ENCODE measurements around the gene RASGRF1.

RASGRF1 gene

DNA sequence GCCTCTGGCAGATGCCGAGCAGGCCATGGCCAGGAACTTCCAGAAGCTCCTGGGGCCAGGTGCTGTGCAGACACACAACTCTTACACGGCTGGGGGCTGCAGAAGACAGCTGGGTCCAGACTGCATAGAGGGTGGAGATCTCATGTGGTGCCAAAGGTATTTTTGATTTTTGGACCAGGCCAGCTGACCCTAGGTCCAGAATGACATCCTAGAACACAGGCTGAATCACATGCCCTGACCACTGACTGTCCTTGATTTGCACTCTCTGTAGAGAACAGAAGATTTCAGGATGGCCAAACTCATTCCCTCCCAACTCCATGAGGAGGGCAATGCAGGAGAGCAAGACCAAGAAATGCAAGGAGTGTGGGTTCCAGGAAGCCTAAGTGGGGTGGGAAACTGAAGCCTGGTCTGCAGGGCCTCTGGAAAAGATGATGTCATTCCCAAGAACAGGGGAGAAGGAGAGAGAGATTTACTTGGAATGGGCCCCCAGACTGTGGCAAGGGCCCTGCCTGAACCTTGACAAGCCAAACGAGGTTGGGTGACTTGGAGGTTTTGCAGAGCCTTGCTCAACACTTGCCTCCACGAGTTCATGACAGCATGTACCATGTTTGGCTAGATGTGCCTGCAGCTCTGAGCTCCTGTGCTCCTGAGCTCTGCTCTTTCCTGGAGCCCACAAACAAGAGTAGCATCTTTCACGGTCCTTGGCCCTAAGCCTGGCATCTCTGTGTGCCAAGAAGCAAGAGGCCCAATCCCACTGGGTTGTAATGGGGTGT lies 107.2 kb downstream of the RASGRF1 start:
- Mint-ChIP-seq H3K9me3 (no peaks in the 10 kb centered on the region), H3K4me1 (no peaks in the 10 kb centered on the region), H3K4me3 (no peak overlapping the region), H3K27ac (no peak overlapping the region), H3K27me3 (peaks cover 5% of the 10 kb centered on the region), H3K36me3 (no peaks in the 10 kb centered on the region)

GRCh38 chr15:78982736-78983135 lies 107.8 kb downstream of the RASGRF1 start:
- Mint-ChIP-seq H3K36me3 (no peaks in the 10 kb centered on the region), H3K9me3 (no peaks in the 10 kb centered on the region), H3K27ac (no peak overlapping the region), H3K4me3 (no peak overlapping the region), H3K4me1 (no peaks in the 10 kb centered on the region), H3K27me3 (peaks cover 5% of the 10 kb centered on the region)

GRCh38 chr15:78981532-78982313 lies 108.9 kb downstream of the RASGRF1 start:
- H3K9me3 Mint-ChIP-seq = no peaks in the 10 kb centered on the region
- H3K4me3 Mint-ChIP-seq = no peak overlapping the region
- H3K4me1 Mint-ChIP-seq = no peaks in the 10 kb centered on the region
- peaks cover 5% of the 10 kb centered on the region for H3K27me3 Mint-ChIP-seq
- H3K27ac Mint-ChIP-seq = no peak overlapping the region
- no peaks in the 10 kb centered on the region for H3K36me3 Mint-ChIP-seq

DNA sequence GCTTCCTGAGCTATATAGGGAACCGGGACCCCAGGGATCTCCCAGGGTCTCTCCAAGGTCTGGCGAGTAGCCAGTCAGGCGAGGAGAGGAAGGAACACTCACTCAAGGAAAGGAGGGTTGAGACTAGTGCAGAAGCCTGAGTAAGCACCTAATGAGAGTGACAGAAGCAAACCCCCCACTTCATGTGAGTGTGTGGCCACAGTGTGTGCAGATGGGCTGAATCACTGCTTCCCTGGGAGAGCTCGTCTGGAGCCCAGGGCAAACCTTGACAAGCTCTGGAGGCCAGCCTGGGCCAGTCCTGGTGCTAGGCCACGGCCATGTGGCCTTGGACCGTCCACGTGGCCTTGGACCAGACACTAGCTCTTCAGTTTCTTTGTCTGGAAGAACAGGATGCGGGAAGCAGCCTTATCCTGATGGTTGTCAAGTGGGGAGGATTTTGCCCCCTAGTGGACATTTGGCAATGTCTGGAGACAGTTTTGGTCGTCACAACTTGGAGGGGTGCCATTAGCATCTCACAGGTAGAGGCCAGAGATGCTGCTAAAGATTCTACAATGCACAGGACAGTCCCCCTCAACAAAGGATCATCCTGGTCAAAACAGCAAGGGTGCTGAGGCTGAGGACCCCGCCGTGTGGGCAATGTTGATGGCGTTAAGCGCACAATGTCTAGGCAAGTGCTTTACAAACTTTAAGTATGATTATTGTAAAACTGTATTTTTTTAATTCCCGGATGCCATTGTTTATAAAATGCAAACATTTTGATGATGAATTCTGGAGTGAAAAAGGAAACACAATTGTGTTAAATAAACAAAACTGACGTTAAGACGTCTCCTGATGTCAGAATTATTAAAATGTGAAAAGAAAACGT lies 110.9 kb downstream of the RASGRF1 start:
- Mint-ChIP-seq H3K27me3 (peaks cover 6% of the 10 kb centered on the region), H3K4me3 (no peak overlapping the region), H3K9me3 (no peaks in the 10 kb centered on the region), H3K27ac (no peak overlapping the region), H3K36me3 (no peaks in the 10 kb centered on the region), H3K4me1 (no peaks in the 10 kb centered on the region)

DNA sequence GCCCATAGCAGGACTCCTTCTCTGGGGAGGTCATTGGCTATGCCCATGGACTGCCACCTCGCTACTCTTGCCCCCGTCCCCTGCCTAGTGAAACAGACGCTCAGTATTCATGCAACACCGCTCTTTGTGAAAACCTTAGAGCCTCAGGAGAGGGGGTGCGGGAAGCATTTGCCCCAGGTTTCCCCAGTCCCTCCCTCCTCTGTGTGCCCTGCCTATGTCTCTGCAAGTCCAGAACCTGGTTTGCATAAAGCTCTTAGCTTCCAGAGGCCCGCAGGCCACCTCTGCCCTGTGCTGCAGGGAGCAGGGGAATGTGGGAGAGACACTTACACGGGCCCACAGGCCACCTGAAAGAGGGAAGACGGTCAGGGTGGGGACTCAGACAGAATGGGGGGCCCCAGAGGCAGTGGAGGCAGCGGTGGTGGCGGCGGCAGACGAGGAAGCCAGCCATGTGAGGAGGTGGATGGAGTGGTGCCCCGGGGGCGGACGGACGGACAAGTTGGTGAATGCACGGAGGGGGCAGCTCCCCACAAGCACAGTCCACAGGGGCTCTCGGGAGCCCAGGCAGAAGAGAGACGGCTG lies 111.9 kb downstream of the RASGRF1 start:
- H3K36me3 Mint-ChIP-seq = no peaks in the 10 kb centered on the region
- no peak overlapping the region for H3K4me3 Mint-ChIP-seq
- H3K27ac Mint-ChIP-seq = no peak overlapping the region
- H3K4me1 Mint-ChIP-seq = no peaks in the 10 kb centered on the region
- H3K9me3 Mint-ChIP-seq = no peaks in the 10 kb centered on the region
- H3K27me3 Mint-ChIP-seq = peaks cover 3% of the 10 kb centered on the region

DNA sequence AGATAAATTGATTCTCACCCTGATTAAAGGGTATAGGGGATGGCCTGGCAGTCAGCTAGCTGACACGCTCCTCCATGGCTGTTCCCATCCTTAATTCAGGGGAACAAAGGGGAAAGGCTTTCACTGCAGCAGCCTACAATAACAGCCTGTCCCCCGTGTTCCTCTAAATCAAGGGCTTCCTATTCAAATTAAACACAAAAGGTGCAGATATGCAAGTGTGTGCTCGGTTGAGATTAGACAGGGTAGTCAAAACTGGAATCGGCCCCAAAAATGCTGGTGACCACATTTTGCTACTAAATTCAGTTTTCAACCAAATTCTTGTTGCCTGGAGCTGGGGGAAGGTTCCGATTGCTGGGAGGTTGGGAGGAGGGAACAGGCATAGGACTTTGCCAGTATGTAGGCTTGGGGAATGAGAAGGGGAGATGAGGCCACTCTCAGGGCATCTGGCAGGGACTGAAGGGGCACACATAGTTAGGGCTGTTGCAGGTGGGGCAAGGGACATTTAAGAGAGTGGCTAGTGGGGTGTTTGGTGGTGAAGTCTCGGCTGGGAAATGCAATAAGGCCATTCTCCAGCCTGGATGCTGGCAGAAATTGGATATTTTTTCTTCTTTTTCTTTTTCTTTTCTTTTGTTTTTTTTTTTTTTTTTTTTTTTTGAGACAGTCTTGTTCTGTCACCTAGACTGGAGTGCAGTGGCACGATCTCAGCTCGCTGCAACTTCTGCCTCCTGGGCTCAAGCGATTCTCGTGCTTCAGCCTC lies 112.8 kb downstream of the RASGRF1 start:
- H3K36me3 Mint-ChIP-seq = no peaks in the 10 kb centered on the region
- no peaks in the 10 kb centered on the region for H3K9me3 Mint-ChIP-seq
- H3K4me3 Mint-ChIP-seq = no peak overlapping the region
- no peaks in the 10 kb centered on the region for H3K4me1 Mint-ChIP-seq
- no peak overlapping the region for H3K27ac Mint-ChIP-seq
- peaks cover 2% of the 10 kb centered on the region for H3K27me3 Mint-ChIP-seq

GRCh38 chr15:78977091-78977571 lies 113.4 kb downstream of the RASGRF1 start:
- no peaks in the 10 kb centered on the region for H3K4me1 Mint-ChIP-seq
- H3K27me3 Mint-ChIP-seq = peaks cover 2% of the 10 kb centered on the region
- no peaks in the 10 kb centered on the region for H3K9me3 Mint-ChIP-seq
- no peak overlapping the region for H3K4me3 Mint-ChIP-seq
- H3K27ac Mint-ChIP-seq = no peak overlapping the region
- H3K36me3 Mint-ChIP-seq = no peaks in the 10 kb centered on the region

GRCh38 chr15:78976691-78977090 lies 113.9 kb downstream of the RASGRF1 start:
- no peaks in the 10 kb centered on the region for H3K36me3 Mint-ChIP-seq
- no peaks in the 10 kb centered on the region for H3K4me1 Mint-ChIP-seq
- no peak overlapping the region for H3K27ac Mint-ChIP-seq
- no peaks in the 10 kb centered on the region for H3K9me3 Mint-ChIP-seq
- H3K27me3 Mint-ChIP-seq = peaks cover 2% of the 10 kb centered on the region
- no peak overlapping the region for H3K4me3 Mint-ChIP-seq

DNA sequence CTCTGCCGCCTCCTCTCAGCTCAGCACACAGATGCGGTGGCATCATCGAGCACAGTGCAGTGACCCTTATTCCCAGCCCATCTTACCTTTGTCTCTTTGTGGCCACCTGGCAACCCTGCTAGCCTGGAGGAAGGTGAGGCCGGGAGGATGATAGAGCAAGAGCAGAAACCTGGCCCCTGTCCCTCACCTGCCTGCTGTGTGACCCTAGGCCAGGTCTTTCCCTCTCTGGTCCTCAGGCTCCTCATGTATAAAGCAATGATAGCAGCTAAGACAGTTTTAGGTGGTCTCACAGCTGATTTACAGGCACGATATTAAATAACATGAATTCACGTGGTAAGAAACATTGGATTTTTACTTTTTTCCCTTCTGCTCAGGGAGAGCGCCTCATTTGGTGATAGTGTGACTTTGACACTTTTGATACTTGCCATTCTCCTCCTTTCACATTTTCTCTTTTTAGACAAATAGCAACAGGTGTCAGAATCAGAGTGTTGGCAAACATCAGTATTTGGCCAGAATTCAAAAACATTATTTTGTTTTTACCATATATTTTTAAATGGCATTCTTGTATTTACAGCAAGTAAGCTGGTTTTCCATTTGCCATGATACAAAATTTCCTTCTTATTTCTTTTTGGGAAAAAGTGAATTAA lies 116.2 kb downstream of the RASGRF1 start:
- Mint-ChIP-seq H3K36me3 (no peaks in the 10 kb centered on the region), H3K27me3 (peaks cover 2% of the 10 kb centered on the region), H3K27ac (no peak overlapping the region), H3K4me1 (no peaks in the 10 kb centered on the region), H3K4me3 (no peak overlapping the region), H3K9me3 (no peaks in the 10 kb centered on the region)

GRCh38 chr15:78969687-78970349 lies 120.8 kb downstream of the RASGRF1 start:
- Mint-ChIP-seq H3K27me3 (no peaks in the 10 kb centered on the region), H3K9me3 (no peaks in the 10 kb centered on the region), H3K4me1 (no peaks in the 10 kb centered on the region), H3K36me3 (no peaks in the 10 kb centered on the region), H3K27ac (no peak overlapping the region), H3K4me3 (no peak overlapping the region)

DNA sequence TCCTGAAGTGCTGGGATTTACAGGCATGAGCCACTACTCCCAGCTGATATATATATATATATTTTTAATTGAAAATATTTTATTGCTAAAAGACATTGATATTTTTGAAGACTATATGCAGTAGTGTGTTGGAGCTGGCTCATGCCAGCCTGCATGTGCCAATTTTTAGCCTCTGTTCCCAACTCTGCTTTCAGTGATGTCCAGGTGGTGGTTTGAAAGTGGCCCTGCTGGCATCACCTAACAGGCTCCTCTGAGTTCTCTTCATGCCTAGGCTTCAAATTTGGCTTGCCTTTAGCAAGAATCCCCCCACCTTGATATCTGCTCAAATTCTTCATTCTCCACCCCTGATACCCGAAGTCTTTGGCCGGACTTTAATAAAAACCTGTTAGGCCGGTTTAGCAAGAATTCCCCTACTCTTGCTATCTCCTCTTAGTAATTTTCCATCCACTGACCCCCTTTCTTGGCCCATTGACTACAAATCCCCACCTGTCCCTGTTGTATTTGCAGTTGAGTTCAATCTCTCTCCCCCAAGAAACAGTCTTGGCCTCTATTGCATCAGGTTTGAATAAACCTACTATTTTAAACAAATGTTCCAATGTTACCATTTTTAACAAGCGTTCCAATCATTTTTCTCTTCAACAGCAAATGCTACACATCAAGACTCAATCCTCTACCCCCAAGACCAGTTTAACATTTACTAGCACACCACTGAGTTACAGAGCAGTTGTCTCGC lies 121.9 kb downstream of the RASGRF1 start:
- no peaks in the 10 kb centered on the region for H3K36me3 Mint-ChIP-seq
- H3K4me1 Mint-ChIP-seq = no peaks in the 10 kb centered on the region
- no peaks in the 10 kb centered on the region for H3K27me3 Mint-ChIP-seq
- H3K27ac Mint-ChIP-seq = no peak overlapping the region
- no peaks in the 10 kb centered on the region for H3K9me3 Mint-ChIP-seq
- no peak overlapping the region for H3K4me3 Mint-ChIP-seq

GRCh38 chr15:78968114-78968513 lies 122.5 kb downstream of the RASGRF1 start:
- Mint-ChIP-seq H3K9me3 (no peaks in the 10 kb centered on the region), H3K27ac (no peak overlapping the region), H3K36me3 (no peaks in the 10 kb centered on the region), H3K4me3 (no peak overlapping the region), H3K27me3 (no peaks in the 10 kb centered on the region), H3K4me1 (no peaks in the 10 kb centered on the region)

- no peak overlapping the region for H3K4me3 Mint-ChIP-seq
- H3K27me3 Mint-ChIP-seq = no peaks in the 10 kb centered on the region
- no peaks in the 10 kb centered on the region for H3K9me3 Mint-ChIP-seq
- no peaks in the 10 kb centered on the region for H3K36me3 Mint-ChIP-seq
- no peak overlapping the region for H3K27ac Mint-ChIP-seq
- no peaks in the 10 kb centered on the region for H3K4me1 Mint-ChIP-seq
These were observed 130.3 kb downstream of the RASGRF1 start for GRCh38 chr15:78960308-78960707.
